Gastrocnemius medialis (tissue), 4 donors: ENCODE measurements around the gene NCAPG2.

Source experiments
- CTCF ChIP-seq, 5 experiments: fragments of 450-650 bp in 3 of 5; fragments of 200-600 bp in 2 of 5; sonication (generic) in 2 of 5; IDR thresholded peaks in 4 of 5; conservative IDR thresholded peaks in 1 of 5; 1 replicate in 4 of 5; 2 replicates in 1 of 5; pipeline ENCODE4 v1.5.1; 2016 to 2019; ENCODE audit warnings: antibody characterized with exemption in 5 of 5, mild to moderate bottlenecking in 3 of 5, moderate library complexity in 3 of 5
- POLR2A ChIP-seq, 2 donors: fragments of 450-650 bp; IDR thresholded peaks; one replicate each; pipeline ENCODE4 v1.6.1; 2017; ENCODE audit warnings: antibody characterized with exemption in 2 of 2, mild to moderate bottlenecking in 2 of 2, moderate library complexity in 2 of 2

- TF ChIP-seq CTCF (IDR thresholded peaks at IDR 0.05 in 4 of 5, conservative IDR thresholded peaks at IDR 0.05 in 1 of 5) (no peak), POLR2A (IDR thresholded peaks at IDR 0.05) (no peak)
These were observed 40.6 kb upstream of the NCAPG2 start for GRCh38 chr7:158745057-158745715.
